ENCODE results near the gene TRIM73. TPM values are rescaled to one million over a fixed set of nuclear protein-coding genes. Genes with fewer than 3 reads are reported as not detected.
A peak's percentile ranks its signal among the peaks of the same experiment; 100 is the strongest.
"Not testable (repeated sequence)": the region's sequence is repeated elsewhere in the genome, so short reads cannot be mapped to it uniquely, and the experiment has no call there.

TRIM73 gene
- 4.0 and 5.7 TPM in 2 replicates for total RNA-seq

DNA sequence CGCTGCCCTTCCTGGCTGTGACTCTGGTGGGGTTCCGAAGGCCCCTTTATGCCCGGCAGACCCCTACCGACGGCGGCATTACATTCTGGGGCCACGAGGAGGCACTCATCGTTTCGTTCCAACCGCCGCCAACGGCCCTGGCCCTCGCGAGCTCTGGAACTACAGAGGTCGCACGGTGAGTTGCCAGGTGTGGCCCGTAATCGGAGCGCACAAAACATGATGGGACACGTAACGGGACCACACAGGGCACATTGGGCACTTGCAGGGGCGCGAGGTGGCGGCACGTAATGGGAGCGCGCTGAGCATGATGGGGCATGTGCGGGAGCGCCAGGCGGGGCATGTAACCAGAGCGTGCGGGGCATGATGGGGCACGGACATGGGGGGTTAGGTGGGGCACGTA, at the start of gene TRIM73:
Gene TRIM73, plus strand, starts transcription at position 301 of the 400 bp plus-strand sequence. CDS start 3,305 bp downstream, outside the sequence.
- H3K27me3 Mint-ChIP-seq; H3K4me3 Mint-ChIP-seq; intact Hi-C loops (cut with micrococcal nuclease); H3K9me3 Mint-ChIP-seq; ATAC-seq (ENCODE audit: low read depth); H3K36me3 Mint-ChIP-seq (ENCODE audit: low read depth); H3K27ac Mint-ChIP-seq; DNase-seq; H3K4me1 Mint-ChIP-seq; POLR2A ChIA-PET; CTCF ChIA-PET: not testable (repeated sequence)

DNA sequence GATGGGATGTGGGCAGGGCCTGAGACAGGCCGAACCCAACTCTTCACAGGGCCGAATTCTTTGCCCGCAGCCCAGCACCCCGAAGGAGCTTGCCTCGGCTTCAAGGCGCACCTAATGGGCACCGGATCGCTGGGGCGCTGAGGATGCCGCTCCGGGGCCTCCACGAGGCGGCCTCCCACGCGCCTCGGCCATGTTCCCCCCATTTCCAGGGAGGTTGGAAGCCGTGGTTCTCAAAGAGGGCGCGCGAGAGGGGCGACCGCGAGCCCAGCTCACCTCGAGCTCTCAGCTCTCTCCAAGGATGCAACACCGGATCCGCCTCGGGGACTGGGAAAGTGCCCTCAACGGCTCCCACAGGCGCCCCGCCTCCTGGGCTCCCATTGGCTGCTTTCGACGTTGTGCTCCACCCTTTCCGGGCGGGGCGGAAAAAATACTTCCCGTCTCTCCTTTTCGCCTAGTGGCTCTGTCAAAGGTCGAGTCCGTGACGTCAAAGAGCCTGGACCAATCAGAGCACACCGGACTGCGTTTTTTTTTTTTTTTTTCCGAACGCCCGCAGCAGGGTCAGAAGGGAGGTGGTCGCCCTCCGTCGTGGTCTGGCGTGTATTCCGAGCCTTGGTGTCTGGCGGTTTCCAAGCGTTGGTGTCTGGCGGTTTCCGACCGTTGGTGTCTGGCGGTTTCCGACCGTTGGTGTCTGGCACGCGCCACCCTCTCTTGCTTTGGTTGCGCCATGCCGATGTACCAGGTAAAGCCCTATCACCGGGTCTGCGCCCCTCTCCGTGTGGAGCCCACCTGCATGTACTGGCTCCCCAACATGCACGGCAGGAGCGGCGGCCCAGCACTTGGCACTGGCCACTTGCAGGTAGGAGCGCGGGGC, 36.5 kb upstream of the TRIM73 start:
- Mint-ChIP-seq H3K27ac (peak overlapping the region; percentile 83), H3K4me3 (peak overlapping the region; percentile 77)
- CTCF ChIA-PET; H3K27me3 Mint-ChIP-seq; intact Hi-C loops (cut with micrococcal nuclease); H3K9me3 Mint-ChIP-seq; H3K4me1 Mint-ChIP-seq; POLR2A ChIA-PET; H3K36me3 Mint-ChIP-seq (ENCODE audit: low read depth): not testable (repeated sequence)
- ATAC-seq (ENCODE audit: low read depth) (peak; percentile 69), DNase-seq (peak; percentile 18)

DNA sequence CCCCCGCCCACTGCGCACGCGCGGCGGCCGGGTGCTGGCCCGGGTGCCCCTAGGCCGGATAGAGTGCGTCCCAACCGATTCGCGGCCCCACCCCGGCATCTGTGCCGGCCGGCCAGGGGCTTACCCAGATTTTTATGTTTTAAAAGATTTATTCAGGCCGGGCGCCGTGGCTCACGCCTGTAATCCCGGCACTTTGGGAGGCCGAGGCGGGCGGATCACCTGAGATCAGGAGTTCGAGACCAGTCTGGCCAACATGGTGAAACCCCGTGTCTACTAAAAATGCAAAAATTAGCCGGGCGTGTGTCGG, 35.9 kb upstream of the TRIM73 start:
- H3K4me1 Mint-ChIP-seq; H3K36me3 Mint-ChIP-seq (ENCODE audit: low read depth); intact Hi-C loops (cut with micrococcal nuclease); H3K27ac Mint-ChIP-seq; DNase-seq; POLR2A ChIA-PET; H3K9me3 Mint-ChIP-seq; CTCF ChIA-PET; H3K27me3 Mint-ChIP-seq; H3K4me3 Mint-ChIP-seq: not testable (repeated sequence)
- ATAC-seq (ENCODE audit: low read depth), result peak; percentile 69

DNA sequence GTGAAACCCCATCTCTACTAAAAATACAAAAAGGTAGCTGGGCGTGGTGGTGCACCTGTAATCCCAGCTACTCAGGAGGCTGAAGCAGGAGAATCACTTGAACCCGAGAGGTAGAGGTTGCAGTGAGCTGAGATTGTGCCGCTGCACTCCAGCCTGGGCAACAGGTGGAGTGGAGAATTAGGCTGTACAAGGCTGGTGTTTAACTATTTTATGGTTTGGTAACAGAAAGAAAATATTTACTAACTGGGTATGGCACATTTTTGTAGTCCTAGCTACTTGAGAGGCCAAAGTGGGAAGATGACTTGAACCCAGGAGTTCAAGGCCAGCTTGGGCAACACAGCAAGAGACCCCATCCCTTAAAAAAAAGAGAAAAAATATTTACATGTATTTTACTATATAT, 31.4 kb upstream of the TRIM73 start:
- ATAC-seq (ENCODE audit: low read depth); CTCF ChIA-PET; H3K4me3 Mint-ChIP-seq; POLR2A ChIA-PET; DNase-seq; intact Hi-C loops (cut with micrococcal nuclease); H3K27ac Mint-ChIP-seq; H3K36me3 Mint-ChIP-seq (ENCODE audit: low read depth); H3K27me3 Mint-ChIP-seq; H3K9me3 Mint-ChIP-seq; H3K4me1 Mint-ChIP-seq: not testable (repeated sequence)

DNA sequence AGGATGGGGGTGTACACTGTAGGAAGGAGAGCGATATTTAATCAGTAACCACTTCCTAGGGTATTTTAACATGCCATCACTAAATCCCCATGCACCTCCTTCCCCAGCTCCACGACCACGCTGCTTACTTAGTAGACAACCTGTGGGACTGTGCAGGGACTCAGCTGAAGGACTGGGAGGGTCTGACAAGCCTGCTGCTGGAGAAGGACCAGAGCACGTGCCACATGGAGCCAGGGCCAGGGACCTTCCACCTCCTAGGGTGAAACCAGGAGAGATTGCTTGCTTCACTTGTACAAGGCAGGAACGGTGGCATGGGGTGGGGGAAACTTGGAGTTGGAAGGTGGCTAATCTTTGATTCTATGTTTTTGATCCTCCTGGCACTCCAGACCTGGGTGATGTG, 28.8 kb upstream of the TRIM73 start:
- intact Hi-C loops (cut with micrococcal nuclease); H3K9me3 Mint-ChIP-seq; H3K4me1 Mint-ChIP-seq; ATAC-seq (ENCODE audit: low read depth); POLR2A ChIA-PET; H3K27ac Mint-ChIP-seq; CTCF ChIA-PET; H3K27me3 Mint-ChIP-seq; DNase-seq; H3K4me3 Mint-ChIP-seq; H3K36me3 Mint-ChIP-seq (ENCODE audit: low read depth): not testable (repeated sequence)

DNA sequence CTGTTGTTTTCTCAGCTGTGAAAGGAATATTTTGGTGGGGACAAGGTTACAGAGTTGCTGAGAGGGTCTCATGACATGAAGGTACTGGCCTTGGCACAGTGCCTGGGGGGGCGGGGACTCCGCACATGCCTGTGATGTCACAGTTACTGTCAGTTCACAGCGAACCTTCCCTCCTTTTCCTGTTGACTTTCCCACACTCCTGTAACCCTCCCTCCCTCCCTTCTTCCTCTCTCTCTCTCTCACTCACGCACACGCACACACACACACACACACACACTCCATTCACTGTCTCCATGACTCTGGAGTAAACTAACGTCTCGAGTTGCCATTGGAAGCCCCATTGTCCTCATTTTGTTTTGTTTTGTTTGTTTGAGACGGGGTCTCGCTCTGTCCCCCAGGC, 28.1 kb upstream of the TRIM73 start:
- DNase-seq; H3K36me3 Mint-ChIP-seq (ENCODE audit: low read depth); intact Hi-C loops (cut with micrococcal nuclease); CTCF ChIA-PET; H3K27me3 Mint-ChIP-seq; H3K4me1 Mint-ChIP-seq; ATAC-seq (ENCODE audit: low read depth); H3K9me3 Mint-ChIP-seq; H3K4me3 Mint-ChIP-seq; H3K27ac Mint-ChIP-seq; POLR2A ChIA-PET: not testable (repeated sequence)

DNA sequence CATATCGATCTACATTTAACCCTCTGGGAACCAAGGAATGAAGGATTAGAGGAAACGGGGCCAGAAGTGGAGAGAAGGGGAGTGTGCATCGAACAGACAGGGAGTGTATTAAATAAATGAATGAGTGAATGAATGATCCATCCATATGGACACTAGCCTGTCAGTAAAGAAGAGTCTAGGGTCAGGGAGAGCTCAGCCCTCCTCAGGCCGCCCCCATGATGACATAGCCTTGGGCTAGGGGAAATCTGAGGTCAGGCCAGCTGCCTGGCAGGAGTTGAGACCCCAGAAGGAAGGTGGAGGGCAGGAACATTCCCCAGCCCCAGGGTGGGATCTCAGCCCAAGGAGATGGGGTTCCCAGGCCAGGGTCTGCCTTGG, 21.3 kb upstream of the TRIM73 start:
- DNase-seq; CTCF ChIA-PET; H3K27ac Mint-ChIP-seq; H3K4me3 Mint-ChIP-seq; intact Hi-C loops (cut with micrococcal nuclease); H3K9me3 Mint-ChIP-seq; ATAC-seq (ENCODE audit: low read depth); H3K4me1 Mint-ChIP-seq; H3K36me3 Mint-ChIP-seq (ENCODE audit: low read depth); POLR2A ChIA-PET; H3K27me3 Mint-ChIP-seq: not testable (repeated sequence)

DNA sequence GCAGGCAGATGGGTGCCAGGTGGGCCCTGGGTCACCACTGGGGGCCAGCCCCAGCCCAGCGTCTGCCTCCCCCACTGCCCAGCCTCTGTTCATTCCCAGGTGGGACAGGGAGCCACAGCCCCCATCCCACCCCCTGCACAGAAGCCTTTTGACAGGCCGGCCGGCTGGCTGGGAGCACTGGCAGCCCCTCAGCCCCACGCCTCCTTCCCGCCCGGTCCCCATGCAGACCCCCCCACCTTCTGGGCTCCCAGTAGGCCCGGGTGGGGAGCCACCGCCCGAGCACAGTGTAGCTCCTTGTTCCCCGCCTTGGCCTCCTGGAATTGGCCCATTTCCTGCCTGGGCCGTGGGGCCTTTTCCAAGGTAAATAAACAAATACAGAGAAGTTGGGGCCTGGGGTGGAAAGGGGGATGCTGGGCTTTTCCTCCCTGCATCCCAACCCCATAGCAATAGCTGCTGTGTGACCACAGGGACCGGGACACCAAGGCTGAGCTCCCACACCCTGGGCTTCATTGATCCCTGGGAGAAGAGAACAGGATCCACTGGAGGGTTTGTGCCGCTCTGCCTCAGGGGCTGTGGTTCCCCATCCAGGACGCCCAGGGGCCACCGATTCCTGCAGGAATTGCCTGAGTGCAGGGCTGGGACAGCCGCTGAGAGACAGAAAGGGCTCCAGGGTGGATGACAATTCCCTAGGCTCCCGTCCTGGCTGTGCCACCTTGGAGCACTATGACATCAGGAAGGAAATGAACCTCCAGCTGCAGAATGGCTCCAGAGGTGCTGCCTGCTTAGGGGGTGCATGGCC, 20.7 kb upstream of the TRIM73 start:
- H3K36me3 Mint-ChIP-seq (ENCODE audit: low read depth); intact Hi-C loops (cut with micrococcal nuclease); DNase-seq; POLR2A ChIA-PET; CTCF ChIA-PET; H3K4me3 Mint-ChIP-seq; H3K27me3 Mint-ChIP-seq; H3K4me1 Mint-ChIP-seq; ATAC-seq (ENCODE audit: low read depth); H3K27ac Mint-ChIP-seq; H3K9me3 Mint-ChIP-seq: not testable (repeated sequence)

DNA sequence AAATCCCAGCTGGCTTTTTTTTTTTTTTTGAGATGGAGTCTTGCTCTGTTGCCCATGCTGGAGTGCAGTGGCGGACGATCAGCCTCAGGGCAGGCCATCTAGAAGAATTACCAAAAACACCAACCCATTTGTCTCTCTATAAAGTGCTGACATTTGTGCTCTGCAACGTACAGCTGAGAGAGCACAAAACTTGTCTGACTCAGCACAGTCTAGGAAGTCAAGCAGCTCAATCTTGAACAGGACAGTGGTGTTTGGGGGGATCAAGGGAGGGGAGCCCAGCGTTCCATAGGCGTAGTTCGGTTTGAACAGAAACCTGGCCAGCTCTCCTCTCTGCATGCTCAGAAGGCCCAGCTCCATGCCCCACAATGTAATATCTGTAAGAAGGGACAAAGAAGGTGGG, 2.2 kb upstream of the TRIM73 start:
- H3K27ac Mint-ChIP-seq; H3K27me3 Mint-ChIP-seq; intact Hi-C loops (cut with micrococcal nuclease); H3K4me1 Mint-ChIP-seq; CTCF ChIA-PET; H3K36me3 Mint-ChIP-seq (ENCODE audit: low read depth); H3K9me3 Mint-ChIP-seq; ATAC-seq (ENCODE audit: low read depth); DNase-seq; H3K4me3 Mint-ChIP-seq; POLR2A ChIA-PET: not testable (repeated sequence)

DNA sequence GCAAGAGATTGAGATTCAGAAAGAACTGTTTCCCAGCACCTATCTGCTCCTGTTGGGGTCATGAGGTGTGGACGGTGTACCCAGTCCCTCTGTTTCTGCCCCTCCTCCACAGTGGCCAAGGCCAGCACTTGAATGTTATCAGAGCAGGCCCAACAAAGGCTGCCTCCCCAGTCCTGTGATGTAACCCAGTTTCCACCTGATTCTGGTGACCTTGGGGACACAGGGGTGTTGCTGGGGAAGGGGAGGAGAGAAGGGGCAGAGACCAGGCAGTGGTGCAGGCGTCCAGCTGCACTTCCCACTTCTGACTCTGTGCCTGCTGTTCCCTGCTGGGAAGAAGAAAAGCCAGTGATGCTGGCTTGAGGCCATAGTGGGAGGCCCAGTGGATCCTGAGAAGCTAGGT, 2.4 kb downstream of the TRIM73 start:
- POLR2A ChIA-PET; H3K36me3 Mint-ChIP-seq (ENCODE audit: low read depth); intact Hi-C loops (cut with micrococcal nuclease); CTCF ChIA-PET; DNase-seq; H3K9me3 Mint-ChIP-seq; H3K4me3 Mint-ChIP-seq; ATAC-seq (ENCODE audit: low read depth); H3K27me3 Mint-ChIP-seq; H3K4me1 Mint-ChIP-seq; H3K27ac Mint-ChIP-seq: not testable (repeated sequence)

DNA sequence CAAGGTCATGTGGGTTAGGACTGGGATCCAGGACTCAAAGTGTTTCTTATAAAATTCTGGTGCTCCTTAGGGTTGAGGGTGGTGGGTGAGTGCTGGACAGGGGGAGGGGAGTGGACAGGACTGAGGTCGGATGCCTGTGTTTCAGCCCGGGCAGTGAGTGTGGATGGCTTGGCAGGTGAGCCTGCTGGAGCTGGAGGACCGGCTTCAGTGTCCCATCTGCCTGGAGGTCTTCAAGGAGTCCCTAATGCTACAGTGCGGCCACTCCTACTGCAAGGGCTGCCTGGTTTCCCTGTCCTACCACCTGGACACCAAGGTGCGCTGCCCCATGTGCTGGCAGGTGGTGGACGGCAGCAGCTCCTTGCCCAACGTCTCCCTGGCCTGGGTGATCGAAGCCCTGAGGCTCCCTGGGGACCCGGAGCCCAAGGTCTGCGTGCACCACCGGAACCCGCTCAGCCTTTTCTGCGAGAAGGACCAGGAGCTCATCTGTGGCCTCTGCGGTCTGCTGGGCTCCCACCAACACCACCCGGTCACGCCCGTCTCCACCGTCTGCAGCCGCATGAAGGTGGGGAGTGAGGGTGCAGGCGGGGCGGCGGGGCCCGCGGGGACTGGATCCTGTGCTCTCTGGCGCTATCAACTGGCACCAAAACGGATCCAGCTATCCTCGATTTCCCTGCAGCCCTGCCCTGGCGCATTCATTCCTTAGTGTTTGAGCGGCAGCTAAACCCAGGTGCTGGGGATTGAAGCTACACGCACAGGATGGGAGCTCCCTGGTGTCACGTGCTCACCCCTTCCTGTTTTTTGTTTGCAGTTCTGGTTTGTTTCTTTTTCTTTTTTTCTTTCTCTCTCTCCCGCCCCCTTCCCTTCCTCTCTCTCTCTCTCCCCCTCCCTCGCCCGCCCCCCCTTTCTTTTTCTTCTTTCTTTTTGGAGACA, 3.6 kb downstream of the TRIM73 start:
- H3K27me3 Mint-ChIP-seq; H3K9me3 Mint-ChIP-seq; H3K36me3 Mint-ChIP-seq (ENCODE audit: low read depth); intact Hi-C loops (cut with micrococcal nuclease); H3K4me1 Mint-ChIP-seq; POLR2A ChIA-PET; CTCF ChIA-PET; H3K4me3 Mint-ChIP-seq; DNase-seq; H3K27ac Mint-ChIP-seq: not testable (repeated sequence)
- ATAC-seq (ENCODE audit: low read depth), result peak; percentile 65

DNA sequence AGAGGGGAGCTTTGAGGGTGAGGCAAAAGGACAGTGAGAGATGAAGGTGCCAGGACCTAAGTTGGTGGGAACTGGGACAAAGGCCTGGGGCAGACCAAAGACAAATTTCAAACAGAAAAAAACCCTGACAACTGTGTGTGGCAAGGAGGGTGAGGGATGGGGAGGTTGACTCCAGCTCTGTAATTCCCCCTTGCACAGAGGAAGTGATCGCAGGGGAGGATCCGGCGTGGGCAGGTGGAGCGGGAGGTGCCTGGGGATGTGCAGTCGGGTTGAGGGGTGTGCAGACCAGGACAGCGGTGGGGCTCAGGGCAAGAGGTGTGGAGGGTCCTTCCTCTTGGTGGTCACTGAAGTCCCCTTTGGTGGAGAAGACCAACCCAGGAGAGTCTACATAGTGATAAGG, 5.1 kb downstream of the TRIM73 start:
- not testable (repeated sequence) for H3K36me3 Mint-ChIP-seq (ENCODE audit: low read depth); H3K27ac Mint-ChIP-seq

More for the DNA sequence above, 5.1 kb downstream of the TRIM73 start:
- H3K4me3 Mint-ChIP-seq; H3K27me3 Mint-ChIP-seq; DNase-seq; ATAC-seq (ENCODE audit: low read depth); POLR2A ChIA-PET; CTCF ChIA-PET; H3K9me3 Mint-ChIP-seq; intact Hi-C loops (cut with micrococcal nuclease); H3K4me1 Mint-ChIP-seq: not testable (repeated sequence)
